Uterus (tissue), 4 donors: ENCODE data around the gene CTIF. TPM values are rescaled to one million over a fixed set of nuclear protein-coding genes. Genes with fewer than 3 reads are reported as not detected.

Experiments
- DNase-seq, 2 donors: peaks; one replicate each; pipeline ENCODE4 v3.0.0-alpha.2; 2019 to 2020
- H3K27ac ChIP-seq, 2 donors: fragments of 200-600 bp; sonication (generic); 1 replicate in 1 of 2; 2 replicates in 1 of 2; pipeline ENCODE4 v1.5.1; 2016 to 2018
- H3K27me3 ChIP-seq, 2 donors: fragments of 200-600 bp; sonication (generic); one replicate each; pipeline ENCODE4 v1.5.1; 2018 to 2019; ENCODE audit warnings: control low read depth in 1 of 2
- H3K36me3 ChIP-seq, 2 donors: fragments of 200-600 bp; sonication (generic); one replicate each; pipeline ENCODE4 v1.5.1; 2019; ENCODE audit warnings: control low read depth in 1 of 2
- H3K4me1 ChIP-seq, 2 donors: fragments of 200-600 bp; sonication (generic); one replicate each; pipeline ENCODE4 v1.5.1; 2018 to 2019; ENCODE audit warnings: control low read depth in 1 of 2
- H3K4me3 ChIP-seq, 2 donors: fragments of 200-600 bp; sonication (generic); 1 replicate in 1 of 2; 2 replicates in 1 of 2; pipeline ENCODE4 v1.5.1; 2018 to 2019; ENCODE audit warnings: mild to moderate bottlenecking in 1 of 2
- H3K9me3 ChIP-seq, 2 donors: fragments of 200-600 bp; sonication (generic); one replicate each; pipeline ENCODE4 v1.5.1; 2019; ENCODE audit warnings: control low read depth in 1 of 2
- CTCF ChIP-seq, 4 experiments: fragments of 200-600 bp in 2 of 4; fragments of 450-650 bp in 2 of 4; sonication (generic) in 2 of 4; IDR thresholded peaks; one replicate each; pipeline ENCODE4 v1.5.1; 2016 to 2019; ENCODE audit warnings: antibody characterized with exemption in 4 of 4, mild to moderate bottlenecking in 2 of 4, moderate library complexity in 1 of 4
- POLR2A ChIP-seq, 2 donors: fragments of 450-650 bp; IDR thresholded peaks; one replicate each; pipeline ENCODE4 v1.6.1; 2016; ENCODE audit warnings: antibody characterized with exemption in 2 of 2, mild to moderate bottlenecking in 1 of 2, moderate library complexity in 1 of 2
- intact Hi-C: fragments of 100-400 bp; cut with DNase I; formaldehyde crosslinking; loops from one replicate; pipeline ENCODE4 v1.15.1; 2023; ENCODE audit warnings: low total_unique reads
- total RNA-seq, 4 donors: library from RNA; depleted of rRNA in 3 of 4; stranded (reverse); fragments of >200 nt in 3 of 4; gene quantifications; one replicate each; pipeline versions ENCODE4 v1.1.0 to v1.2.4, GENCODE V29; 2014 to 2023
- donor health status: DM: yes; HTN: yes; CAD: no.

CTIF gene
- total RNA-seq, 4 donors from 2014 or later, result 11.3 to 94.3 (median 48.0) TPM

GRCh38 chr18:48663931-48664847, 125.4 kb downstream of the CTIF start:
- DNase-seq, result peak; percentile 59 to 71
- no peaks in the 10 kb centered on the region for H3K4me1 ChIP-seq
- no peak overlapping the region for H3K4me3 ChIP-seq
- H3K36me3 ChIP-seq, result no peaks in the 10 kb centered on the region
- H3K9me3 ChIP-seq, result no peaks in the 10 kb centered on the region
- H3K27me3 ChIP-seq, result no peaks in the 10 kb centered on the region
- intact Hi-C loops, result loop anchor here (2.0 kb wide), 1 partner anchor 187 kb away; no protein-coding TSS in a partner anchor
- TF ChIP-seq POLR2A (IDR thresholded peaks at IDR 0.05) (no peak), CTCF (IDR thresholded peaks at IDR 0.05) (peak; percentile 79 to 85 (median 84))
- no peak overlapping the region for H3K27ac ChIP-seq

- TF ChIP-seq CTCF (IDR thresholded peaks at IDR 0.05) (no peak), POLR2A (IDR thresholded peaks at IDR 0.05) (no peak)
- Histone ChIP-seq H3K27ac (no peak overlapping the region), H3K4me1 (no peaks in the 10 kb centered on the region), H3K9me3 (no peaks in the 10 kb centered on the region), H3K4me3 (no peak overlapping the region), H3K27me3 (no peaks in the 10 kb centered on the region), H3K36me3 (no peaks in the 10 kb centered on the region)
- intact Hi-C loops, result loop anchor here (2.0 kb wide), 1 partner anchor 189 kb away; no protein-coding TSS in a partner anchor
- no peak for DNase-seq
Observed at GRCh38 chr18:48665654-48666053, 126.8 kb downstream of the CTIF start.

- no peak overlapping the region for H3K4me3 ChIP-seq
- peaks cover 0 to 7% of the 10 kb centered on the region in 2 donors for H3K9me3 ChIP-seq
- H3K36me3 ChIP-seq, result no peaks in the 10 kb centered on the region
- H3K27ac ChIP-seq, result no peak overlapping the region
- no peaks in the 10 kb centered on the region for H3K27me3 ChIP-seq
- no peaks in the 10 kb centered on the region for H3K4me1 ChIP-seq
- intact Hi-C loops, result no loop called here
- DNase-seq, result no peak
- TF ChIP-seq POLR2A (IDR thresholded peaks at IDR 0.05) (no peak), CTCF (IDR thresholded peaks at IDR 0.05) (no peak)
Observed at GRCh38 chr18:48666613-48667012, 127.8 kb downstream of the CTIF start.

GRCh38 chr18:48667276-48668254, 128.7 kb downstream of the CTIF start:
- Histone ChIP-seq H3K4me1 (no peaks in the 10 kb centered on the region), H3K4me3 (no peak overlapping the region), H3K27me3 (no peaks in the 10 kb centered on the region), H3K9me3 (peaks cover 0 to 8% of the 10 kb centered on the region in 2 donors), H3K27ac (no peak overlapping the region), H3K36me3 (no peaks in the 10 kb centered on the region)
- intact Hi-C loops, result no loop called here
- TF ChIP-seq CTCF (IDR thresholded peaks at IDR 0.05) (no peak), POLR2A (IDR thresholded peaks at IDR 0.05) (no peak)
- DNase-seq, result no peak
